Neuronal stem cell (in vitro differentiated cells): ENCODE data around the gene DCHS1. TPM values are rescaled to one million over a fixed set of nuclear protein-coding genes. Genes with fewer than 3 reads are reported as not detected.
"Not testable (repeated sequence)": the region's sequence is repeated elsewhere in the genome, so short reads cannot be mapped to it uniquely, and the experiment has no call there.

Source experiments
- DNase-seq: peaks from one replicate; pipeline ENCODE4 v3.0.0-alpha.2; 2013; ENCODE audit warnings: low spot score
- H2AFZ ChIP-seq: one replicate; pipeline ENCODE4 v1.6.1; 2013; ENCODE audit warnings: mild to moderate bottlenecking, low read length, inconsistent platforms
- H2AK5ac ChIP-seq: 2 replicates; pipeline ENCODE4 v1.6.1; 2013; ENCODE audit warnings: low read depth, mild to moderate bottlenecking, inconsistent platforms, low read length, moderate library complexity, mixed read lengths
- H2BK120ac ChIP-seq: 2 replicates; pipeline ENCODE4 v1.6.1; 2013; ENCODE audit warnings: low read depth, mild to moderate bottlenecking, inconsistent platforms, low read length, moderate library complexity, mixed read lengths
- H2BK12ac ChIP-seq: one replicate; pipeline ENCODE4 v1.6.1; 2013; ENCODE audit warnings: low read length, inconsistent platforms
- H2BK15ac ChIP-seq: 2 replicates; pipeline ENCODE4 v1.6.1; 2013; ENCODE audit warnings: mild to moderate bottlenecking, low read length, inconsistent platforms, mixed read lengths
- H2BK5ac ChIP-seq: one replicate; pipeline ENCODE4 v1.6.1; 2013; ENCODE audit warnings: inconsistent platforms, mild to moderate bottlenecking, low read length, moderate library complexity
- H3K14ac ChIP-seq: one replicate; pipeline ENCODE4 v1.6.1; 2013; ENCODE audit warnings: low read length, inconsistent platforms
- H3K18ac ChIP-seq: 2 replicates; pipeline ENCODE4 v1.6.1; 2013; ENCODE audit warnings: low read length, inconsistent platforms
- H3K23ac ChIP-seq: 2 replicates; pipeline ENCODE4 v1.6.1; 2013; ENCODE audit warnings: low read depth, mild to moderate bottlenecking, mixed read lengths, low read length, inconsistent platforms; ENCODE audit not compliant: poor library complexity
- H3K27ac ChIP-seq: replicated peaks from 3 replicates; pipeline ENCODE4 v1.5.1; 2013; ENCODE audit warnings: low read length, inconsistent platforms
- H3K27me3 ChIP-seq, 3 experiments: 2 replicates each; pipeline ENCODE4 v1.6.1; 2013; ENCODE audit warnings: low read length in 3 of 3, mild to moderate bottlenecking in 2 of 3, inconsistent platforms in 1 of 3, low read depth in 1 of 3, mixed read lengths in 1 of 3, moderate library complexity in 1 of 3; ENCODE audit not compliant: control insufficient read depth in 3 of 3, insufficient read depth in 3 of 3
- H3K36me3 ChIP-seq, 2 donors: replicated peaks in 1 of 2; 2 replicates each; pipeline ENCODE4 v1.6.1; 2013; ENCODE audit warnings: low read length in 2 of 2; ENCODE audit not compliant: control insufficient read depth in 2 of 2, insufficient read depth in 2 of 2
- H3K4ac ChIP-seq: 2 replicates; pipeline ENCODE4 v1.6.1; 2013; ENCODE audit warnings: inconsistent platforms, mild to moderate bottlenecking, low read length, moderate library complexity
- H3K4me1 ChIP-seq, 2 donors: 1 replicate in 1 of 2; 2 replicates in 1 of 2; pipeline ENCODE4 v1.6.1; 2013; ENCODE audit warnings: low read length in 2 of 2, low read depth in 1 of 2; ENCODE audit not compliant: control insufficient read depth in 2 of 2, insufficient read depth in 1 of 2
- H3K4me2 ChIP-seq: one replicate; pipeline ENCODE4 v1.6.1; 2013; ENCODE audit warnings: mild to moderate bottlenecking, low read length, inconsistent platforms; ENCODE audit not compliant: insufficient read depth, poor library complexity, severe bottlenecking
- H3K4me3 ChIP-seq, 2 donors: 2 replicates each; pipeline ENCODE4 v1.5.1; 2013; ENCODE audit warnings: low read length in 2 of 2, mild to moderate bottlenecking in 2 of 2, inconsistent platforms in 1 of 2, moderate library complexity in 1 of 2
- H3K79me1 ChIP-seq: one replicate; pipeline ENCODE4 v1.6.1; 2013; ENCODE audit warnings: low read depth, mild to moderate bottlenecking, inconsistent platforms, low read length, moderate library complexity
- H3K9ac ChIP-seq: one replicate; pipeline ENCODE4 v1.6.1; 2013; ENCODE audit warnings: mild to moderate bottlenecking, low read depth, low read length, inconsistent platforms; ENCODE audit not compliant: poor library complexity
- H3K9me3 ChIP-seq, 2 donors: replicated peaks in 1 of 2; 2 replicates each; pipeline versions ENCODE3 to v1.6.1; 2013; ENCODE audit warnings: low read length in 2 of 2, mild to moderate bottlenecking in 2 of 2, inconsistent platforms in 1 of 2, low read depth in 1 of 2, mixed read lengths in 1 of 2, moderate library complexity in 1 of 2; ENCODE audit not compliant: control insufficient read depth in 2 of 2, insufficient read depth in 1 of 2
- H4K8ac ChIP-seq: one replicate; pipeline ENCODE4 v1.6.1; 2013; ENCODE audit warnings: low read depth, mild to moderate bottlenecking, inconsistent platforms, low read length, moderate library complexity
- H4K91ac ChIP-seq: one replicate; pipeline ENCODE4 v1.6.1; 2013; ENCODE audit warnings: low read length, low read depth, mild to moderate bottlenecking, inconsistent platforms; ENCODE audit not compliant: poor library complexity
- WGBS, 2 donors: extraction: QIAGEN DNeasy Blood & Tissue Kit; methylation state at CpG; one replicate each; pipeline ENCODE4 v1.1.7; 2013; ENCODE audit warnings: missing lambda C conversion rate in 2 of 2, mixed read lengths in 1 of 2; ENCODE audit not compliant: insufficient read length in 2 of 2, insufficient replicate concordance in 1 of 2; ENCODE audit errors: extremely low coverage in 2 of 2; 5-methylcytosine and 5-hydroxymethylcytosine counted together
- polyA plus RNA-seq, 2 experiments: library from polyadenylated mRNA; stranded (reverse); fragments of 200-250 nt; gene quantifications; one replicate each; pipeline ENCODE4 v1.2.3, GENCODE V29; 2013

The DCHS1 gene
- 4.5 TPM for polyA plus RNA-seq (2013, experiment 1 of 2)
- 4.4 TPM for polyA plus RNA-seq (2013, experiment 2 of 2)

DNA sequence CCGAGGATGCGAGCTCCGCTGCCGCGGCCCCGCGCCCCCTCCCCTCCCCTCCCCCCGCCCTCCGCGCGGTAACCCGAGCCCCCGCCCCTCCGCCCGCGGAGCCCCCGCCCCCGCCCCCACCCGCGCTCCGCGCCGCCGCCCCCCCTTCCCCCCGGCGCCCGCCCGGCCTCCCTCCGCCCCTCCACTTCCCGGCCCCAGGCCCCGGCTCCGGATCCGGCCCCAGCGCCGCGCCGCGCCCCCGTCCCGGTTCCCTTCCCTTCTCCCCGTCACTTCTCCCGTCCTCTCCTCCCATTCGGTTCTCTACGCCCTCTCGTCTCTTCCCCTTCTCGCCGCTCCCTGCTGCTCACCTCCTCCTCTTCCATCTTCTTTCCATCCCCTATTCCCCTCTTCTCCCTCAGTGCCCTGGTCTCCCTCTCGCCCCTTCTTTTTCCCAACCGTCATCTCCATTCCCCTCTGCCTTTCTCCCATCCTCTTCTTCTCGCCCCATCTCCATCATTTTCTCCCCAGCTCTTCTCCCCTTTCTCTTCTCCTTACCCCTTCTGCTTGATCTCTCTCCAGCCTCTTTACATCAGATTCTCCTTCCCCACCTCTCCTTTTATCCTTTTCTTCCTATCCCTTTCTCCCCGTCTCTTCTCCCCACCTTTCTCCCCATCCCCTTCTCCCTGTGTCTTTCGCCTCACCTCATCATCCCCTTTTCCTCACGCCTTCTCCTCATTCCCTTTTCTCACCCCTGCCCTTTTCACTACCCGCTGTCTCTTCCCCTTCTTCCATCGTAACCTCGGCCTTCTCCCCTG lies at the start of gene DCHS1:
DCHS1 (minus strand) TSS at position 20 of the 794 bp plus-strand sequence. CDS start 14,196 bp downstream, outside the sequence.
- no peak within 1 kb of the TSS for H2BK12ac ChIP-seq
- no peak within 1 kb of the TSS for H3K27ac ChIP-seq
- peaks cover 0 to 27% (median 3%) of the 10 kb centered on the region in 3 experiments for H3K27me3 ChIP-seq
- peak within 1 kb of the TSS; percentile 81 for H3K18ac ChIP-seq
- peaks cover 8 to 19% of the 10 kb centered on the region in 2 donors for H3K4me1 ChIP-seq
- DNase-seq = no peak
- no peak within 1 kb of the TSS for H2BK5ac ChIP-seq
- peak within 1 kb of the TSS; percentile 87 for H3K9ac ChIP-seq
- H3K14ac ChIP-seq = no peak within 1 kb of the TSS
- no peak within 1 kb of the TSS for H2BK120ac ChIP-seq
- no peak within 1 kb of the TSS for H4K91ac ChIP-seq
- H4K8ac ChIP-seq = no peak within 1 kb of the TSS
- no peaks in the 10 kb centered on the region for H3K9me3 ChIP-seq
- H2AFZ ChIP-seq = peak within 1 kb of the TSS; percentile 91
- H3K4ac ChIP-seq = no peak within 1 kb of the TSS
- no peak within 1 kb of the TSS for H3K23ac ChIP-seq
- peak within 1 kb of the TSS; percentile 31 for H2AK5ac ChIP-seq
- peak within 1 kb of the TSS; percentile 65 for H3K4me2 ChIP-seq
- peak within 1 kb of the TSS; percentile 88 to 91 for H3K4me3 ChIP-seq
- H2BK15ac ChIP-seq = no peak within 1 kb of the TSS
- H3K36me3 ChIP-seq = peaks cover 0 to 31% of the 10 kb centered on the region in 2 donors
- H3K79me1 ChIP-seq = no peaks in the 10 kb centered on the region
- WGBS, 2 donors = no CpG with 5 or more reads among the region's 56 CpGs

GRCh38 chr11:6703247-6704063 lies 47.8 kb upstream of the DCHS1 start:
- no peak overlapping the region for H2AK5ac ChIP-seq
- WGBS, 2 donors = no CpG with 5 or more reads among the region's 2 CpGs
- H2BK15ac ChIP-seq = no peak overlapping the region

GRCh38 chr11:6701955-6702354 lies 46.3 kb upstream of the DCHS1 start:
- not testable (repeated sequence) for H3K9ac ChIP-seq, H3K4me2 ChIP-seq, H3K4me3 ChIP-seq, H3K14ac ChIP-seq, H3K18ac ChIP-seq, H3K4ac ChIP-seq, H3K27me3 ChIP-seq, H2BK5ac ChIP-seq, H4K91ac ChIP-seq, H3K36me3 ChIP-seq, H3K27ac ChIP-seq, DNase-seq, H3K9me3 ChIP-seq, H3K23ac ChIP-seq, H2BK15ac ChIP-seq, H2BK120ac ChIP-seq, H4K8ac ChIP-seq, H3K79me1 ChIP-seq, H3K4me1 ChIP-seq, H2BK12ac ChIP-seq, H2AK5ac ChIP-seq
- WGBS, 2 donors = no CpG with 5 or more reads among the region's 3 CpGs
- peak overlapping the region; percentile 62 for H2AFZ ChIP-seq

More at GRCh38 chr11:6703247-6704063, 47.8 kb upstream of the DCHS1 start:
- Histone ChIP-seq H2BK5ac (no peak overlapping the region), H3K9me3 (no peaks in the 10 kb centered on the region), H3K27me3 (no peaks in the 10 kb centered on the region), H3K27ac (no peak overlapping the region), H3K4ac (no peak overlapping the region), H3K23ac (no peak overlapping the region), H4K91ac (no peak overlapping the region), H2BK120ac (no peak overlapping the region), H3K4me2 (no peak overlapping the region), H3K36me3 (no peaks in the 10 kb centered on the region), H3K4me1 (peaks cover 2 to 4% of the 10 kb centered on the region in 2 donors), H3K18ac (no peak overlapping the region), H2BK12ac (no peak overlapping the region), H3K4me3 (no peak overlapping the region), H3K9ac (no peak overlapping the region), H3K79me1 (no peaks in the 10 kb centered on the region), H3K14ac (no peak overlapping the region), H4K8ac (no peak overlapping the region), H2AFZ (peak overlapping the region; percentile 17)
- DNase-seq = peak; percentile 27

- no peak overlapping the region for H2BK15ac ChIP-seq
- no peak overlapping the region for H3K18ac ChIP-seq
- H3K4ac ChIP-seq = no peak overlapping the region
- no peak overlapping the region for H3K9ac ChIP-seq
- no peak for DNase-seq
- no peak overlapping the region for H3K14ac ChIP-seq
- no peak overlapping the region for H2BK120ac ChIP-seq
- H3K4me2 ChIP-seq = no peak overlapping the region
- H3K9me3 ChIP-seq = no peaks in the 10 kb centered on the region
- no peak overlapping the region for H4K91ac ChIP-seq
- peaks cover 0 to 2% (median 0%) of the 10 kb centered on the region in 3 experiments for H3K27me3 ChIP-seq
- H3K4me3 ChIP-seq = no peak overlapping the region
- no peak overlapping the region for H2BK12ac ChIP-seq
- no peaks in the 10 kb centered on the region for H3K36me3 ChIP-seq
- no peak overlapping the region for H2BK5ac ChIP-seq
- H3K4me1 ChIP-seq = peaks cover 0 to 4% of the 10 kb centered on the region in 2 donors
- H3K27ac ChIP-seq = no peak overlapping the region
- H3K23ac ChIP-seq = no peak overlapping the region
- no peak overlapping the region for H2AFZ ChIP-seq
- WGBS, 2 donors = no CpG with 5 or more reads among the region's 1 CpG
- H2AK5ac ChIP-seq = no peak overlapping the region
- no peak overlapping the region for H4K8ac ChIP-seq
- H3K79me1 ChIP-seq = no peaks in the 10 kb centered on the region
Measured at GRCh38 chr11:6695377-6695776, 39.8 kb upstream of the DCHS1 start.
